Breast epithelium (tissue), 3 donors: ENCODE results near the gene DNAI1.

Experiments used
- POLR2A ChIP-seq: fragments of 450-650 bp; IDR thresholded peaks from one replicate; pipeline ENCODE4 v1.6.1; 2016; ENCODE audit warnings: antibody characterized with exemption, mild to moderate bottlenecking, moderate library complexity
- TF ChIP-seq, protein P1 (sequence below), 3 donors: fragments of 450-650 bp; IDR thresholded peaks; one replicate each; pipeline ENCODE4 v1.5.1; 2016 to 2017; ENCODE audit warnings: antibody characterized with exemption in 3 of 3, mild to moderate bottlenecking in 3 of 3, moderate library complexity in 3 of 3

DNA sequence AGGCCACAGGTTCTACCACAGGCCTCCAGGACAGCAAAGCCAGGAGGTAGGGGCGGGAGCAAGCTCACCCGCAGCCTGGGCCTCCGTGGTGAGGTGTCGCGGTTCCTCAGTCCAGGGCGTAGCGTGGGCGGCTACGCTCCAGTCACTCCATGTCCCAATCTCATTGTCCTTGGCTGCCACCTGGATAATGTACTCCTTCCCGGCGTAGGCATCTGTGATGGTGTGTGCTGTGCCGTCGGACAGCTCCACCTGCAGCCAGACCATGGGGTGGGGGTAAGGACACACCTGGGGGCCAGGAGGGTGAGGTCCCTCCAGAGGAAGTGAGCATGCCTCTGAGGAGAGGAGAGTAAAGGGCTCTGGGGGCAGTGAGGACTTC, 94.0 kb downstream of the DNAI1 start:
- TF ChIP-seq, protein P1, sequence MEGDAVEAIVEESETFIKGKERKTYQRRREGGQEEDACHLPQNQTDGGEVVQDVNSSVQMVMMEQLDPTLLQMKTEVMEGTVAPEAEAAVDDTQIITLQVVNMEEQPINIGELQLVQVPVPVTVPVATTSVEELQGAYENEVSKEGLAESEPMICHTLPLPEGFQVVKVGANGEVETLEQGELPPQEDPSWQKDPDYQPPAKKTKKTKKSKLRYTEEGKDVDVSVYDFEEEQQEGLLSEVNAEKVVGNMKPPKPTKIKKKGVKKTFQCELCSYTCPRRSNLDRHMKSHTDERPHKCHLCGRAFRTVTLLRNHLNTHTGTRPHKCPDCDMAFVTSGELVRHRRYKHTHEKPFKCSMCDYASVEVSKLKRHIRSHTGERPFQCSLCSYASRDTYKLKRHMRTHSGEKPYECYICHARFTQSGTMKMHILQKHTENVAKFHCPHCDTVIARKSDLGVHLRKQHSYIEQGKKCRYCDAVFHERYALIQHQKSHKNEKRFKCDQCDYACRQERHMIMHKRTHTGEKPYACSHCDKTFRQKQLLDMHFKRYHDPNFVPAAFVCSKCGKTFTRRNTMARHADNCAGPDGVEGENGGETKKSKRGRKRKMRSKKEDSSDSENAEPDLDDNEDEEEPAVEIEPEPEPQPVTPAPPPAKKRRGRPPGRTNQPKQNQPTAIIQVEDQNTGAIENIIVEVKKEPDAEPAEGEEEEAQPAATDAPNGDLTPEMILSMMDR (IDR thresholded peaks at IDR 0.05): no peak
- TF ChIP-seq POLR2A: no peak
